H1 (cell line): ENCODE data around the gene CELF4. TPM values are rescaled to one million over a fixed set of nuclear protein-coding genes. Genes with fewer than 3 reads are reported as not detected.

Source experiments
- CTCF ChIA-PET: fragments of 300-600 bp; sonication (Branson Sonifier 250); formaldehyde crosslinking; loops from one replicate; lab custom pipeline; 2021; ENCODE audit not compliant: partially characterized antibody; lab: Charles Lee
- POLR2A ChIA-PET: fragments of 300-600 bp; sonication (Branson Sonifier 250); formaldehyde crosslinking; loops from one replicate; lab custom pipeline; 2021; ENCODE audit warnings: inconsistent platforms; ENCODE audit not compliant: partially characterized antibody; lab: Charles Lee
- DNase-seq, 2 experiments: peaks; one replicate each; pipeline versions ENCODE4 v3.0.0 to v3.0.0-alpha.2; 2010 to 2022; ENCODE audit warnings: low spot score in 2 of 2, low read depth in 1 of 2, mixed read lengths in 1 of 2
- FAIRE-seq: peaks from 2 replicates; lab custom pipeline; 2011; peaks lifted over from hg19 to GRCh38; lab: Jason Lieb, UNC
- H2AFZ ChIP-seq: 2 replicates; pipeline ENCODE4 v1.8.1; 2012; ENCODE audit warnings: low read length, inconsistent platforms
- H2AK5ac ChIP-seq: 2 replicates; pipeline ENCODE4 v1.6.1; 2013; ENCODE audit warnings: low read depth, low read length
- H2BK120ac ChIP-seq: replicated peaks from 2 replicates; pipeline ENCODE3; 2013; ENCODE audit warnings: low read depth, low read length, inconsistent platforms
- H2BK12ac ChIP-seq: 2 replicates; pipeline ENCODE4 v1.6.1; 2013; ENCODE audit warnings: low read depth, low read length
- H2BK15ac ChIP-seq: 2 replicates; pipeline ENCODE4 v1.6.1; 2013; ENCODE audit warnings: low read length
- H2BK20ac ChIP-seq: 2 replicates; pipeline ENCODE4 v1.6.1; 2013; ENCODE audit warnings: low read length
- H2BK5ac ChIP-seq: 2 replicates; pipeline ENCODE4 v1.6.1; 2013; ENCODE audit warnings: low read depth, low read length
- H3K14ac ChIP-seq: 2 replicates; pipeline ENCODE4 v1.6.1; 2013; ENCODE audit warnings: inconsistent platforms; ENCODE audit not compliant: insufficient read length
- H3K18ac ChIP-seq: 2 replicates; pipeline ENCODE4 v1.6.1; 2013; ENCODE audit warnings: low read length; ENCODE audit errors: extremely low read depth
- H3K23ac ChIP-seq: 2 replicates; pipeline ENCODE4 v1.6.1; 2013; ENCODE audit warnings: inconsistent platforms; ENCODE audit not compliant: insufficient read length
- H3K23me2 ChIP-seq: 2 replicates; pipeline ENCODE4 v1.6.1; 2013; ENCODE audit warnings: low read depth, low read length
- H3K27ac ChIP-seq: 2 replicates; pipeline ENCODE4 v1.6.1; 2011; ENCODE audit warnings: low read depth, low read length, inconsistent platforms
- H3K27me3 ChIP-seq, 4 experiments: replicated peaks in 1 of 4; 1 replicate in 1 of 4; 2 replicates in 3 of 4; pipeline versions ENCODE4 v1.6.1 to v1.8.1; 2011 to 2013; ENCODE audit warnings: low read length in 3 of 4, mild to moderate bottlenecking in 3 of 4, inconsistent platforms in 2 of 4, mixed read lengths in 2 of 4, moderate library complexity in 1 of 4; ENCODE audit not compliant: control insufficient read depth in 3 of 4, insufficient read depth in 3 of 4; ENCODE audit errors: extremely low read depth in 1 of 4
- H3K36me3 ChIP-seq, 4 experiments: 2 replicates each; pipeline versions ENCODE4 v1.6.1 to v1.8.1; 2011 to 2013; ENCODE audit warnings: mild to moderate bottlenecking in 4 of 4, low read length in 3 of 4, moderate library complexity in 2 of 4, control low read depth in 1 of 4, inconsistent platforms in 1 of 4; ENCODE audit not compliant: insufficient read depth in 4 of 4, control insufficient read depth in 2 of 4
- H3K4ac ChIP-seq: replicated peaks from 2 replicates; pipeline ENCODE3; 2013; ENCODE audit warnings: low read length, low read depth, mixed read lengths, inconsistent platforms; ENCODE audit not compliant: insufficient read length
- H3K4me1 ChIP-seq, 4 experiments: replicated peaks in 1 of 4; 1 replicate in 1 of 4; 2 replicates in 3 of 4; pipeline versions ENCODE4 v1.6.1 to v1.8.1; 2011 to 2013; ENCODE audit warnings: low read length in 3 of 4, inconsistent platforms in 2 of 4, mixed read lengths in 1 of 4; ENCODE audit not compliant: insufficient read depth in 4 of 4, control insufficient read depth in 3 of 4
- H3K4me2 ChIP-seq, 2 experiments: 2 replicates each; pipeline versions ENCODE4 v1.6.1 to v1.8.1; 2011 to 2013; ENCODE audit warnings: low read depth in 2 of 2, low read length in 2 of 2, control low read depth in 1 of 2, inconsistent platforms in 1 of 2, mild to moderate bottlenecking in 1 of 2; ENCODE audit not compliant: insufficient read depth in 1 of 2
- H3K4me3 ChIP-seq, 4 experiments: fragments of 200-600, 300-600 bp in 1 of 4; sonication (generic), shearing (Covaris generic), sonication (Bioruptor Twin) in 1 of 4; 2 replicates each; pipeline versions ENCODE4 v1.5.1 to v1.8.1; 2011 to 2016; ENCODE audit warnings: low read length in 4 of 4, low read depth in 3 of 4, control low read depth in 2 of 4, inconsistent platforms in 2 of 4, mild to moderate bottlenecking in 2 of 4, mixed read lengths in 1 of 4, moderate library complexity in 1 of 4; ENCODE audit not compliant: insufficient read depth in 2 of 4; ENCODE audit errors: extremely low read depth in 1 of 4
- H3K56ac ChIP-seq: replicated peaks from 2 replicates; pipeline ENCODE3; 2013; ENCODE audit warnings: low read depth, mild to moderate bottlenecking, mixed read lengths, low read length, inconsistent platforms; ENCODE audit not compliant: insufficient read length
- H3K79me1 ChIP-seq: 2 replicates; pipeline ENCODE4 v1.6.1; 2013; ENCODE audit warnings: low read depth, low read length, control low read depth
- H3K79me2 ChIP-seq, 2 experiments: 2 replicates each; pipeline versions ENCODE4 v1.6.1 to v1.8.1; 2012 to 2013; ENCODE audit warnings: low read length in 2 of 2, mild to moderate bottlenecking in 2 of 2, inconsistent platforms in 1 of 2; ENCODE audit not compliant: insufficient read depth in 2 of 2, control insufficient read depth in 1 of 2
- H3K9ac ChIP-seq, 4 experiments: replicated peaks in 1 of 4; 1 replicate in 1 of 4; 2 replicates in 3 of 4; pipeline versions ENCODE4 v1.6.1 to v1.8.1; 2011 to 2013; ENCODE audit warnings: low read depth in 3 of 4, low read length in 3 of 4, control low read depth in 2 of 4, mild to moderate bottlenecking in 2 of 4, moderate library complexity in 2 of 4, inconsistent platforms in 1 of 4; ENCODE audit errors: extremely low read depth in 1 of 4
- H3K9me3 ChIP-seq, 2 experiments: 2 replicates each; pipeline versions ENCODE4 v1.6.1 to v1.8.1; 2012 to 2013; ENCODE audit warnings: mild to moderate bottlenecking in 2 of 2, moderate library complexity in 2 of 2, control low read depth in 1 of 2, inconsistent platforms in 1 of 2, low read depth in 1 of 2, low read length in 1 of 2, mixed read lengths in 1 of 2; ENCODE audit not compliant: insufficient read depth in 2 of 2
- H4K20me1 ChIP-seq, 2 experiments: replicated peaks in 1 of 2; 2 replicates each; pipeline versions ENCODE3 to v1.8.1; 2011 to 2013; ENCODE audit warnings: inconsistent platforms in 2 of 2, low read length in 2 of 2, mild to moderate bottlenecking in 1 of 2; ENCODE audit not compliant: insufficient read depth in 2 of 2, control insufficient read depth in 1 of 2
- H4K5ac ChIP-seq: 2 replicates; pipeline ENCODE4 v1.6.1; 2013; ENCODE audit warnings: low read length, low read depth, mixed read lengths, inconsistent platforms; ENCODE audit not compliant: insufficient read length
- H4K8ac ChIP-seq: 2 replicates; pipeline ENCODE4 v1.8.0; 2013; ENCODE audit warnings: mild to moderate bottlenecking, moderate library complexity, low read length, inconsistent platforms; ENCODE audit not compliant: insufficient read depth; ENCODE audit errors: extremely low read depth
- H4K91ac ChIP-seq: replicated peaks from 2 replicates; pipeline ENCODE3; 2013; ENCODE audit warnings: low read length, mixed read lengths, inconsistent platforms; ENCODE audit not compliant: insufficient read length
- CBX8 ChIP-seq: fragments of 300-800, 300-1000 bp; sonication (generic); IDR thresholded peaks from 2 replicates; pipeline ENCODE4 v1.7.1; 2016; ENCODE audit warnings: low read depth, low read length, borderline replicate concordance
- CEBPB ChIP-seq: IDR thresholded peaks from 2 replicates; pipeline ENCODE4 v1.6.1; 2012; ENCODE audit warnings: low read depth, low read length
- CREB1 ChIP-seq: IDR thresholded peaks from 2 replicates; pipeline ENCODE4 v1.6.1; 2012; ENCODE audit warnings: inconsistent platforms
- HDAC6 ChIP-seq: IDR thresholded peaks from one replicate; pipeline ENCODE4 v1.7.1; 2012; ENCODE audit warnings: low read depth, mild to moderate bottlenecking, inconsistent platforms, low read length, moderate library complexity
- KDM5A ChIP-seq: fragments of 200-600 bp; IDR thresholded peaks from 2 replicates; pipeline ENCODE4 v1.7.1; 2012; ENCODE audit warnings: mild to moderate bottlenecking, low read length, inconsistent platforms, mixed read lengths
- MAFK ChIP-seq: IDR thresholded peaks from 2 replicates; pipeline ENCODE4 v1.6.1; 2012; ENCODE audit warnings: low read depth, mild to moderate bottlenecking, improper control_type of control experiment, low read length
- POU5F1 ChIP-seq: IDR thresholded peaks from 2 replicates; pipeline ENCODE4 v1.6.1; 2011; ENCODE audit warnings: low read depth, mild to moderate bottlenecking, low read length, moderate library complexity
- SRF ChIP-seq: IDR thresholded peaks from 2 replicates; pipeline ENCODE4 v1.6.1; 2011; ENCODE audit warnings: mild to moderate bottlenecking, low read depth, low read length, moderate library complexity
- TAF7 ChIP-seq: optimal IDR thresholded peaks from 2 replicates; pipeline ENCODE3; 2011; ENCODE audit warnings: low read depth, mild to moderate bottlenecking, inconsistent platforms, low read length, moderate library complexity, borderline replicate concordance
- WGBS, 2 experiments: shearing (Covaris generic) in 1 of 2; methylation state at CpG; one replicate each; pipeline versions ENCODE4 v1.1.6 to v1.1.7; 2013 to 2015; ENCODE audit warnings: low lambda C conversion rate in 2 of 2, mixed read lengths in 2 of 2, inconsistent platforms in 1 of 2, low coverage in 1 of 2, missing lambda C conversion rate in 1 of 2; ENCODE audit not compliant: insufficient replicate concordance in 2 of 2, insufficient coverage in 1 of 2, insufficient read length in 1 of 2; ENCODE audit errors: extremely low coverage in 1 of 2, missing lambda C conversion rate in 1 of 2; 5-methylcytosine and 5-hydroxymethylcytosine counted together
- polyA plus RNA-seq, 7 experiments: library from polyadenylated mRNA; depleted of rRNA in 3 of 7; stranded (reverse) in 5 of 7; unstranded in 2 of 7; fragments of >200 nt in 5 of 7; fragments of 200-250 nt in 2 of 7; gene quantifications; 1 replicate in 5 of 7; 2 replicates in 1 of 7; 4 replicates in 1 of 7; pipeline versions ENCODE4 v1.2.1 to v1.2.3, GENCODE V29; 2011 to 2013; ENCODE audit warnings: missing spikeins in 2 of 7, mixed read lengths in 2 of 7
- total RNA-seq: library from RNA; stranded (reverse); fragmentation: NEBNext Ultra II Directional; extraction: Animal tissue kit (Norgen Biotek cat#: 25700); gene quantifications from 2 replicates; pipeline ENCODE4 v1.2.1, GENCODE V29; 2021
- TF ChIP-seq, protein P1 (sequence below): IDR thresholded peaks from 2 replicates; pipeline ENCODE4 v1.6.1; 2012; ENCODE audit warnings: low read length, inconsistent platforms
- TF ChIP-seq, protein P2 (sequence below): IDR thresholded peaks from 2 replicates; pipeline ENCODE4 v1.6.1; 2012; ENCODE audit warnings: inconsistent platforms

The CELF4 gene
- total and polyA plus RNA-seq, 2 of the 8 experiments (the other 6 are each of a cell fraction or from before 2014, with no cell fraction given) = 1.6 to 3.4 TPM

DNA sequence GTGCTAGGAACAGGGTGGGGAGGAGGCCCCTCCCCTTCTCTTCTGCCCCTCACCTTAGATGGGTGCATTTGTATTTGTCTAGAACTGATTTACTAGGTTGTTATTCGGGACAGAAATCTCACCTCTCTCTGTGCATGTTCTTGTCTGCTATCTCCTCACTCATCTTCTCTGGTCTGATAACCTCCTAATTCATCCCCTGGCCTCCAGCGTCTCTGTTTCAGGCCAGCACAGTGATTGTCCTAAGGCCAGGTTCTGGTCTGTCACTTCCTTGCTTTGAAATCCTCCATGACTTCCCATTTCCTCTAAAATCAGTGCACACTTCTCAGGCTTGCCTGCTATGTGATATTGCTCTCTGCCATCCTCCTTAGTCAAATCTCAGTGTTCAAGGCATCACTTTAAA lies 58.4 kb downstream of the CELF4 start:
- Histone ChIP-seq H3K23ac (no peak overlapping the region), H2AFZ (no peak overlapping the region), H4K8ac (no peak overlapping the region; the same call in 1 of the 2 replicates), H2BK20ac (no peak overlapping the region), H2BK5ac (no peak overlapping the region), H4K20me1 (no peaks in the 10 kb centered on the region), H3K27ac (no peak overlapping the region), H3K27me3 (no peaks in the 10 kb centered on the region), H3K36me3 (no peaks in the 10 kb centered on the region), H4K5ac (no peak overlapping the region), H3K79me1 (no peaks in the 10 kb centered on the region), H4K91ac (no peak overlapping the region), H3K14ac (no peak overlapping the region), H3K79me2 (no peaks in the 10 kb centered on the region), H2BK15ac (0 out of 2 replicates have a peak overlapping the region, but pooled peaks have one; percentile 5), H3K18ac (no peak overlapping the region), H3K9me3 (no peaks in the 10 kb centered on the region), H3K4me2 (no peak overlapping the region), H3K4ac (no peak overlapping the region), H3K23me2 (no peaks in the 10 kb centered on the region), H3K9ac (no peak overlapping the region), H3K4me1 (no peaks in the 10 kb centered on the region), H3K56ac (no peak overlapping the region), H2BK120ac (no peak overlapping the region), H3K4me3 (no peak overlapping the region), H2BK12ac (no peak overlapping the region), H2AK5ac (no peak overlapping the region)
- FAIRE-seq (no peak), DNase-seq (no peak)
- ChIA-PET POLR2A (no interaction called here), CTCF (interaction anchor here (1.0 to 3.5 kb wide), 4 partner anchors 9 to 35 kb away, joined by 3 to 13 read pairs (median 4); no protein-coding TSS in a partner anchor)
- 83% methylated on average over 2 of the region's 2 CpGs; no CpG with 5 or more reads in 1 of the 2 experiments for WGBS, 2 experiments
- TF ChIP-seq POU5F1 = no peak
- TF ChIP-seq, protein P1, sequence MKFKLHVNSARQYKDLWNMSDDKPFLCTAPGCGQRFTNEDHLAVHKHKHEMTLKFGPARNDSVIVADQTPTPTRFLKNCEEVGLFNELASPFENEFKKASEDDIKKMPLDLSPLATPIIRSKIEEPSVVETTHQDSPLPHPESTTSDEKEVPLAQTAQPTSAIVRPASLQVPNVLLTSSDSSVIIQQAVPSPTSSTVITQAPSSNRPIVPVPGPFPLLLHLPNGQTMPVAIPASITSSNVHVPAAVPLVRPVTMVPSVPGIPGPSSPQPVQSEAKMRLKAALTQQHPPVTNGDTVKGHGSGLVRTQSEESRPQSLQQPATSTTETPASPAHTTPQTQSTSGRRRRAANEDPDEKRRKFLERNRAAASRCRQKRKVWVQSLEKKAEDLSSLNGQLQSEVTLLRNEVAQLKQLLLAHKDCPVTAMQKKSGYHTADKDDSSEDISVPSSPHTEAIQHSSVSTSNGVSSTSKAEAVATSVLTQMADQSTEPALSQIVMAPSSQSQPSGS = no peak
- no peak for TF ChIP-seq HDAC6
- no peak for TF ChIP-seq KDM5A
- TF ChIP-seq, protein P2, sequence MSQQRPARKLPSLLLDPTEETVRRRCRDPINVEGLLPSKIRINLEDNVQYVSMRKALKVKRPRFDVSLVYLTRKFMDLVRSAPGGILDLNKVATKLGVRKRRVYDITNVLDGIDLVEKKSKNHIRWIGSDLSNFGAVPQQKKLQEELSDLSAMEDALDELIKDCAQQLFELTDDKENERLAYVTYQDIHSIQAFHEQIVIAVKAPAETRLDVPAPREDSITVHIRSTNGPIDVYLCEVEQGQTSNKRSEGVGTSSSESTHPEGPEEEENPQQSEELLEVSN = no peak
- TF ChIP-seq SRF = no peak
- TF ChIP-seq MAFK = no peak
- TF ChIP-seq CEBPB = no peak
- no peak for TF ChIP-seq TAF7
- no peak for TF ChIP-seq CBX8
- no peak for TF ChIP-seq CREB1
